GM19463 (cell line): ENCODE results near the gene EMILIN1.
"Not testable (repeated sequence)": the region's sequence is repeated elsewhere in the genome, so short reads cannot be mapped to it uniquely, and the experiment has no call there.

Source experiments
- ATAC-seq: cut with Tn5 transposase; IDR thresholded peaks from one replicate; pipeline ENCODE4 v1.9.1; 2021; ENCODE audit warnings: mild to moderate bottlenecking, moderate library complexity; ENCODE audit not compliant: unreplicated experiment

Gene EMILIN1

DNA sequence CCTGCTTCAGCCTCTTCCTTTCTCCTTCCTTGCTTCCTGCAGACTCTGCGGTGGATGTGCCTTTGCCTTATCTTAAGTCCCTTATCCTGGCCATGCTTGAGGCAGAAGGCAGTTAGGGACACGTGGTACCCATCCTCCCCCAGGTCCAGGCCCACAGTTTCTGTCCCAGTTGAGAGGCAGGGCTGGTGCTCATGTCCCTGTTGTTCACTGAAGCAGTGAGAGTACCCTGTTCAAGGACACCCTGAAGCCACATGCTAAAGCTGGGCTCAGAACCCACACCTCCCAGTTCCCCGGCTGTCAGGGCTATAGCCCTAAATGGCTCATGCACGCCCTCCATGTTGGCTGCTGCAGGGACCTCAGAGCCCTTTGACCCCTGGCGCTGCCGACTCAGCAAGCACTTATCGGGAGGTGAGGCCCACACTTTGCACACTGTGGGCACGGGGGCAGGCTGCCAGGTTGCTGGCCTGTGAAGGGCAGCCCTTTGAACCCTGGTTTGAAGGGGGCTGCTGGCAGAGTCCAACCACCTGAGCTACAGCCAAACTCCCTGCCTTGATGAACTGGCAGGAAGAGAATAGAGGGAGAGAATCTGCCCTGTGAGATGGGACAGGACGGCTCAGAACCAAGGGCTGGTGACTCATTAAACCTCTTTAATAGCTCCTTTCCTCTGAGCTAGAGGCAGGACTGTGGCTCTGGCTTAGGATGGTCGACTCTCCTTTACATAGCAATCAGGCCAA is 14.4 kb downstream of the EMILIN1 start:
- no peak for ATAC-seq

DNA sequence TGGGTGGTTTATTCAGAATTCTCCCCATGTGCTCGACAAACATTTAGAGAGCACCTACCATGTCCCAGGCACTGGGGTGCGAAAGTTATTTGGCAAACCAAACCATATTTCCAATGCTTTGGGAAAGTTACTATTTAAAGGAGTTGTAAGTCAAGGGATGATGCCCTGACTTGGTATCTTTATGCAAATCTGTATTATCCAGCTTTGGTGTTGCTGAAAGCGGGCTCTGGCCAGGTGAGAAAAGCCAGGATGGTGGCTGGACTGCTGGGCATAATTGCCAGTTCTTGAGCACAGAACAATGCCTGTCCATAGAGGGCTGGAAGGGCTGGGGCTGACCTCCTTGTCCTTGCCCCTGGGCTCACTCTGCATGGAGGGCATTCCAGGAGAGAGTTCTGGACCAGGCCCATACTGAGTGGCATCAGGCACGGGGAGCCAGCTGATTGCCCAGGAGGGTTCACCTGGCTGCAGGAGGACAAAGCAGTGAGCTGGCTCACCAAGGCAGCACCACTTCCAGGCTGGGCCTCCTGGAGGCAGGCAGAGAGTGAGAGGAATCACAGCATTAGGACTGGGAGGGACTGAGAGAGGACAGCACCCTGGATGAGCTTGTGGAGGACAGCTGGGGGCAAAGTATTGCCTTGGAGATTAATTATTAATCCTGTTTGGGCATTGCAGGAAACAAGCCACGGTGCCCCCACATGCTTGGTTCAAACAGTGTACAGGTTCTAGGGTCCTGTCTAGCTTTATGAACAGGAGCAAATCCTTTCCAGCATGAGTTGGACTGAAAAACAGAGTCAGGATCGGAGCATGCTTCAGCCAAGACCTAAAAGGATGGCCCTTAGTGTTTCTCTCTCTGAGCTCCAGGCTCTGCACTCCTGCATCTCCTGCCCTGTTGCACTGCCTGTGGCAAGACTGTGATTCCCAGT is 15.3 kb downstream of the EMILIN1 start:
- ATAC-seq: no peak

DNA sequence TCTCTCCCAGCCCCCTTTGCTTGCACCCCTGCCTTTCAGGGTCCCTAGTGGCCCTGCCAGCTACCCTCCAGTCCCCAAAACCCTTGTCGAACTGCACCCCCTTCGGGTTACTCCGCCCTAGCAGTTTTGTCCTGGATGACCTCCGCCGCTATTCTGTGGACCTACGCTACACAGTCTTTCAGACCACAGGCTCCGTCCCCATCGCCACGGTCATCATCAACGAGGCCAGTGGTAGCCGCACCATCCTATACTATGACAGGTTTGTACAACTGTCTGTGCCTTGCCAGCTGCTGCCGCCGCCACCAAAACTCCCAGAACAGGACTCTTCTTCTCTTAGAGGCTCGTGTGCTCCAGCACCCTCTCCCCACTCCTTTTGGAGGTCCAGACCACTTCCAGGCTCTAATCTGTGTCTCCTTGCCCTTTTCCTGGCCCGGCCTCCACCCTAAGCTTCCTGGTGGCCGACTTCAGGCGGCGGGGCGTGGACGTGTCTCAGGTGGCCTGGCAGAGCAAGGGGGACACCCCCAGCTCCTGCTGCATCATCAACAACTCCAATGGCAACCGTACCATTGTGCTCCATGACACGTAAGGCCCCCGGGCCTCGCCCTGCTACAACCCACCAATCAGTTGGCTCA is 16.1 kb downstream of the EMILIN1 start:
- no peak for ATAC-seq

DNA sequence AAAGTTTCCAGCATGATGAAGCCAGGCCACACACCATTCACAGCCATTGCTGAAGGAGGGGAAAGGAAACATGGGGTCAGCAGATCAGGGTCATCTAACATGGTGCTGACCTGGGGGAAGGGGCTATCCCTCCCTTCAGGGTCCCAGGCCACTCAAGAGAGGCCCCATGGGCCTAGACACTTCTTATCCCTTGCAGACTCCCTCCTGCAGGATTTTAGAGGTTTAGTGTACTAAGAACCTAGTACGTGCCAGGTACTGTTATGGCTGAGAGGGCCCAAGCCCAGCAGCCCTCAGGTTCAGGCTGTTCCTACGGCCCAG is 17.0 kb downstream of the EMILIN1 start:
- ATAC-seq: no peak

DNA sequence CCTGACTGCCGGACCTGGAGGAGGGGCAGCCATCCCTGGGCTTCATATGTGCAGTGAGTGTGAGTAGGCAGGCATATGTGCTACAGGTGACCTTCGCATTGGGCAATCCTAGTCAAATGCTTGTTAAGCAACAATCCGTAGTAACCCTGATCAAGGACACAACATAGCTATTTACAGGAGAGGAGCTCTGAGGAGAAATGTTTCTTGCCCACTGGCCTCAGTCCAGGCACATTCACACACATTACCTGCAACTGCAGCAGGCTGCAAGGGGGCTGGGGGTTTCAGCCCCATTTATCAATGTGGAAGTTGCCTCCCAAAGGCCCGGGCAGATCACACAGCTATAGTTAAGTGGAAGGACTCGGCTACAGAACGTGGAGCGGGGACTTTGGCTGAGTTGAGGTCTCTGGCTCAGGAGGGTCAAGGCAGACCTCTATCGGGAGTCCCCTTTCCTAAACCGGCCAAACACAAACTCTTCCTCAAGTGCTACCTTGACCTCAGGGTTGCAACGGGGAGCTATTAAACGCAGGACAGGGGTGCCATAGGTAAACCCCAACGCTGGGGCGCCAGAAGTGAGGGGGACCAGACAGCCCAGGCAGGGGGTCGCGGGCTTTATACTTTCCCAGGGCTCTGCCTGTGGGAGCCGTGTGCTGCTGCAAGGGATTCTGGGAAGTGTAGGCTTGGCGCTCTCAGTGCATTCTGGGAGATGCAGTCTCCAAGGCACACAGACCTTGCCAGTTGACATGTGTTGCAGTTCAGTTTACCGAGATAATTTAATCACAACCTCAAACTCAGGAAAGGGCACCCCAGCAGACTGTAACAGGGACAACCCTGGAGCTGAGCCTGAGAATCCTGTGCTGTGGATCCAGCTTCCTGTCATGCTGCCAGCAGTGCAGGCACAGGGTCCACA is 17.6 kb downstream of the EMILIN1 start:
- ATAC-seq: no peak

DNA sequence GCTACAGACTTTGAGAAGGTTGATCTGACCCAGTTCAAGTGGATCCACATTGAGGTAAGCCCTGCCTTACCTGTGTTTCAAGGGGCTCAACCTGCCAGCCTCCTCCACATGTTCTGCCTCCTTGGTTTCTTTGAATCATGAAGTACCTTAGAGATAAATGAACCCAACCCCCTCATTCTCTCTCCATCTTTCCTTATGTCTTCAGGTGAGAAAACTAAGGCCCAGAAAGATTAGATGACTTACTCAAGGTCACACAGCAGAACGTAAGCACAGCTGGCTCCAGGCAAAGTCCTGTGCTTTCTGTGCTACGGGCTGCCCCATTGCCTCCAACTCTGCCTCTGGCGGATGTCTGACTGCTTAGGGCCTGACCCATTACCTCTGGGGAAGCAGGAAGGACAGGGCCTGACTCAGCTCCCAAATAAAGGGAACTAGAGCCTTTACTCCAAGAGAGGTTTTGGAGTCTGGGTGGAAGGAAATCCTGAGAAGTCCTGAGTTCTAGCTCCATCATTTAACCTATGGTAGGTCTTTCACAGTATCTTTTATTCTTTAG is 18.4 kb downstream of the EMILIN1 start:
- no peak for ATAC-seq

DNA sequence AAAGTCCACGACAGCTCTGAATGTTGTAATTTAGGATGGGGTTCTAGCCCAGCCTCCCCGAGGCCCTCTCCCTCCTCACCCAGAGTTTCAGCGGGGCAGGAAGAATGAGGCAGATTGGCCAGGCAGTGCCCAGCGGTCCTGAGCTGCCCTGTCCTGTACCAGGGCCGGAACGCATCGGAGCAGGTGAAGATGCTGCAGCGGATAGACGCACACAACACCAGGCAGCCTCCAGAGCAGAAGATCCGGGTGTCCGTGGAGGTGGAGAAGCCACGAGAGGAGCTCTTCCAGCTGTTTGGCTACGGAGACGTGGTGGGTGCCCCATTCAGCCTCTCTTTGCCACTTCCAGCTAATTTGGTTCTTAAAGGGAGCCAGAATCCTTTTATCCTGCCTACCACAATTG is 18.9 kb downstream of the EMILIN1 start:
- ATAC-seq: no peak

DNA sequence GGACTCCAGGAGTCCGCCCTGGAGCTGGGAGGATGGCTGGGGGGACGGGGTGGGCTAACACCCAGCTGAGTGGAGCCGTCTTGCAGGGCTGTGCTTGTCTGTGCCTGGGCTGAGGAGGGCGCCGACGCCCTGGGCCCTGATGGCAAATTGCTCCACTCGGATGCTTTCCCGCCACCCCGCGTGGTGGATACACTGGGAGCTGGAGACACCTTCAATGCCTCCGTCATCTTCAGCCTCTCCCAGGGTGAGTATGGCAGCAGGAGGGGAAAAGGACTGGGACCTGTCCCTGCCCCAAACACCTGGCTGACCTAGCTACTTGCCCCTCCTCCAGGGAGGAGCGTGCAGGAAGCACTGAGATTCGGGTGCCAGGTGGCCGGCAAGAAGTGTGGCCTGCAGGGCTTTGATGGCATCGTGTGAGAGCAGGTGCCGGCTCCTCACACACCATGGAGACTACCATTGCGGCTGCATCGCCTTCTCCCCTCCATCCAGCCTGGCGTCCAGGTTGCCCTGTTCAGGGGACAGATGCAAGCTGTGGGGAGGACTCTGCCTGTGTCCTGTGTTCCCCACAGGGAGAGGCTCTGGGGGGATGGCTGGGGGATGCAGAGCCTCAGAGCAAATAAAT is 21.0 kb downstream of the EMILIN1 start:
- no peak for ATAC-seq

DNA sequence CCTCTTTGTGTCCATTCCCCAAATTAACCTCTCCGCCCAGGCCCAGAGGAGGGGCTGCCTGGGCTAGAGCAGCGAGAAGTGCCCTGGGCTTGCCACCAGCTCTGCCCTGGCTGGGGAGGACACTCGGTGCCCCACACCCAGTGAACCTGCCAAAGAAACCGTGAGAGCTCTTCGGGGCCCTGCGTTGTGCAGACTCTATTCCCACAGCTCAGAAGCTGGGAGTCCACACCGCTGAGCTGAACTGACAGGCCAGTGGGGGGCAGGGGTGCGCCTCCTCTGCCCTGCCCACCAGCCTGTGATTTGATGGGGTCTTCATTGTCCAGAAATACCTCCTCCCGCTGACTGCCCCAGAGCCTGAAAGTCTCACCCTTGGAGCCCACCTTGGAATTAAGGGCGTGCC is 21.6 kb downstream of the EMILIN1 start:
- no peak for ATAC-seq

DNA sequence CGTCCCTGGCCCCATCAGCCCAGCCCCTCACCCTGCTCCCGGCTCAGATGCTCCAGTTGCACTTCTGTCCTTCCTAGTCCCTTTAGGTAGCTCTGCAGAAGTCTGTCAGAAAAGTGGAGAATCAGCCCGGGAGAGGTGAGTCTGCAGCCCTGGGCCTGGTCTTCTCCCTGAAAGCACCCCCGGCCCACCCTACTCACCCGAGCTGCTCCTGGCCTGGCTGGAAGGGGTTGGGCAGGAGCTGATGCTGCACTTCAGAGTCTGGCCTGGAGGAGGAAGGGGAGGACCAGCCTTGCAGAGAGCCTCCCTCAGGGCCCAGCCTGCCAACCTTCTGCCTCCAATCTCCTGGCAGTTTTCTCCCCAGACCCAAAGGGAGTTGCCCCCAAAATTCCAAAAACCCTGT is 23.9 kb downstream of the EMILIN1 start:
- ATAC-seq: no peak

DNA sequence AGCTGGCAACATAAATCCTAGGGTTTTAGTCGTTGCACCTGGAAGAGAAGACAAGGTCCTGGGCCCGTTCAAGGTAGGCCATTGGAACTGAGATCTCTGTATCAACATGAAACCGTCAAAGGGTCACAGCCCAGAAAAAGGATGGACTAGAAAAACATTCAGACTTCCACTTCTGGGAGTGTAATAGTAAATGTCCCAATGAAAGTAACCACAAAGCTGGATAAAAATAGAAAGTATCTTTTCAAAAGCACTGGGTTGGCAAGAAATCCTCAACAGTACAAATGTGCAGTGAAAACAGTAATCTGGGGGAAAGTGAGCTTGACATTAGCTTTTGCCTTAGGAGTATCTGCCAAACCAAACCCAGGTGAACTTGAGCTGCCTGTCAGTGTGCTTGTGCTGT is 27.6 kb downstream of the EMILIN1 start:
- no peak for ATAC-seq

DNA sequence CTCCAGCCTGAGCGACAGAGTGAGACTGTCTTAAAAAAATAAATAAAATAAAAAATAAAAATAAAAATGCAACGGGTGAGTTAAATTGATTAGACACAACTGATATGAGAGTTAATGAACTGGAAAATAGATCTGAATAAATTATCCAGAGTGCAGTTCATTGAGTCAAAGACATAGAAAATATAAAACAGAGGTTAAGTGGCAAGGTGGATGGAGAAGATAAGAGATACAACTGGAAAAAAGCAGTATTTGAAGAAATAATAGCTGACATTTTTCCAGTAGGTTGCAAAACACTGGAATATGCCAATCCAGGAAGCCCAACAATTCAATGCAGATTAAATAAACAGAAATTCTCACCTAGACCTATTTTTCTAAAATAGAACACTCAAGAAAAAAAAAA is 29.8 kb downstream of the EMILIN1 start:
- no peak for ATAC-seq

DNA sequence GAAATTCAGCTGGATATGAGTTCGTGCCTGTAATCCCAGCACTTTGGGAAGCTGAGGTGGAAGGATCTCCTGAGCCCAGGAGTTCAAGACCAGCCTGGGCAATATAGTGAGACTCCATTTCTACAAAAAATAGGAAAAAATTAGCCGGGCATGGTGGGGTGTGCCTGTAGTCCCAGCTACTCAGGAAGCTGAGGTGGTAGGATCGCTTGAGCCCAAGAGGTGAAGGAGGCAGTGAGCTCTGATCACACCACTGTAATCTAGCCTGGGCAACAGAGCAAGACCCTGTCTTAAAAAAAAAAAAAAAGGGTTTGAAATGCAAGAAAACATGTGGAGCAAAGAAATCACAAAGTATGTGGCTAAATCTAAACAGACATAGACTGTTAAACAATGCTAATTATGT is 30.7 kb downstream of the EMILIN1 start:
- ATAC-seq: no peak

DNA sequence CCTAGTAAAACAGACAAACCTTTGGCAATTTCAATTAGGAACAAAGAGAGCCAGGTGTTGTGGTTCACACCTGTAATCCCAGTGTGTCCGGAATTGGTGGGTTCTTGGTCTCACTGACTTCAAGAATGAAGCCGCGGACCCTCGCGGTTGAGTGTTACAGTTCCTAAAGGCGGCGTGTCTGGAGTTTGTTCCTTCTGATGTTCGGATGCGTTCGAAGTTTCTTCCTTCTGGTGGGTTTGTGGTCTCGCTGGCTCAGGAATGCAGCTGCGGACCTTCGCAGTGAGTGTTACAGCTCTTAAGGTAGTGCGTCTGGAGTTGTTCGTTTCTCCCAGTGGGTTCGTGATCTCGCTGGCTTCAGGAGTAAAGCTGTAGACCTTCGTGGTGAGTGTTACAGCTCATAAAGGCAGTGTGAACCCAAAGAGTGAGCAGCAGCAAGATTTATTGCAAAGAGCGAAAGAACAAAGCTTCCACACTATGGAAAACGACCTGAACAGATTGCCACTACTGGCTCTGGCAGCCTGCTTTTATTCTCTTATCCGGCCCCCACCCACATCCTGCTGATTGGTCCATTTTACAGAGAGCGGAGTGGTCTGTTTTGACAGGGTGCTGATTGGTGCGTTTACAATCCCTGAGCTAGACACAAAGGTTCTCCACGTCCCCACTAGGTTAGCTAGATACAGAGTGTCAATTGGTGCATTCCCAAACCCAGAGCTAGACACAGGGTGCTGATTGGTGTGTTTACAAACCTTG is 32.4 kb downstream of the EMILIN1 start:
- ATAC-seq: not testable (repeated sequence)

DNA sequence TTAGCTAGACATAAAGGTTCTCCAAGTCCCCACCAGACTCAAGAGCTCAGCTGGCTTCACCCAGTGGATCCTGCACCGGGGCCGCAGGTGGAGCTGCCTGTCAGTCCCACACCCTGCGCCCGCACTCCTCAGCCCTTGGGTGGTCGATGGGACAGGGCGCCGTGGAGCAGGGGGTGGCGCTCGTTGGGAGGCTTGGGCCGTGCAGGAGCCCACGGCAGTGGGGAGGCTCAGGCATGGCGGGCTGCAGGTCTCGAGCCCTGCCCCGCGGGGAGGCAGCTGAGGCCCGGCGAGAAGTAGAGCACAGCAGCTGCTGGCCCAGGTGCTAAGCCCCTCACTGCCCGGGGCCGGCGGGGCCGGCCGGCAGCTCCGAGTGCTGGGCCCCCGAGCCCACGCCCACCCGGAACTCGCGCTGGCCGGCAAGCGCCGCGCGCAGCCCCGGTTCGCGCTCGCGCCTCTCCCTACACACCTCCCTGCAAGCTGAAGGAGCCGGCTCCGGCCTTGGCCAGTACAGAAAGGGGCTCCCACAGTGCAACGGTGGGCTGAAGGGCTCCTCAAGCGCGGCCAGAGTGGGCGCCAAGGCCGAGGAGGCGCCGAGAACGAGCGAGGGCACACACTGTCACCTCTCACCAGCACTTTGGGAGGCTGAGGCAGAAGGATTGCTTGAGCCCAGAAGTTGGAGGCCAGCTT is 33.1 kb downstream of the EMILIN1 start:
- ATAC-seq: not testable (repeated sequence)

DNA sequence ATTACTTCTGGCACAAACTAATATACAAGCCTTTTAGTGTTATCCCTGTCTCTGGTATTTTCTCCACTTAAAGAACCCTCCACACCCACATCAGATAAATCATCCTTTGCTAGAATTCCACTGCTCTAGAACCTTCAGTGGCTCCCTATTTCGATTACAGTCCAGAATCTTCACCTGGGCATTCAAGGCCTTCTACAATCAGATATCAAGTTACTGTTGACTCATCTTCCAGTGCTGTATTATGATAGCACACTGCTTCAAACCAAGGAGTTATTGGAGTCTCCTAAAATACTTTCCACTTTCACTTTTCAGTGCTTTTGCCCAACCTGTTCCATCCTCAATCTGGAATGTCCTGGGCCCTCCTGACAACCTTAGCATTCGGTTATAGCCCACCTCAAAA is 37.1 kb downstream of the EMILIN1 start:
- ATAC-seq: no peak

DNA sequence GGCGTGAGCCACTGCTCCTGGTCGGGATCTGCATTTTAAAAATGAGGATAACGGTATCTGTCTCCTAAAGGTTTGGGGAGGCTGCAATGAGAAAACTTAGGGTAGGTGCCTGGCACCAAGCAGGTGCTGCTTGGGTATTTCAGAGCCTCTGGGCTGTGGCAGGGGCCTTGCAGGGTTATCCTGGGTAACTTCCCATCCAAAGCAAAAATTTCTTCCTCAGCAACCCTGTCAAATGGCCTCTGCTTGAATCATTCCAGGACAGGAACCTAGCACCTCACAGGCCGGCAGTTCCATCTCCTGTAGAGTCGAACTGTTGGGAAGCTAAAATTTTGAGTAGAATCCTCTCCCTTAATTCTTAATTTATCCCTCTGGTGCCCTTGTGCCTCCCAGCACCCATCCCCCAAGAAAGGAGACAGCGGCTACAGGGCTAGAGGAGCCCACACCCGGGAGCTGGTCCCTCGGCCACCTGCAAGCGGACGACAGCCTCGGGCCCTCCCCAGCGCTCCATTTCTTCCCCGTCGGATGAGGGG is 39.6 kb downstream of the EMILIN1 start:
- no peak for ATAC-seq

DNA sequence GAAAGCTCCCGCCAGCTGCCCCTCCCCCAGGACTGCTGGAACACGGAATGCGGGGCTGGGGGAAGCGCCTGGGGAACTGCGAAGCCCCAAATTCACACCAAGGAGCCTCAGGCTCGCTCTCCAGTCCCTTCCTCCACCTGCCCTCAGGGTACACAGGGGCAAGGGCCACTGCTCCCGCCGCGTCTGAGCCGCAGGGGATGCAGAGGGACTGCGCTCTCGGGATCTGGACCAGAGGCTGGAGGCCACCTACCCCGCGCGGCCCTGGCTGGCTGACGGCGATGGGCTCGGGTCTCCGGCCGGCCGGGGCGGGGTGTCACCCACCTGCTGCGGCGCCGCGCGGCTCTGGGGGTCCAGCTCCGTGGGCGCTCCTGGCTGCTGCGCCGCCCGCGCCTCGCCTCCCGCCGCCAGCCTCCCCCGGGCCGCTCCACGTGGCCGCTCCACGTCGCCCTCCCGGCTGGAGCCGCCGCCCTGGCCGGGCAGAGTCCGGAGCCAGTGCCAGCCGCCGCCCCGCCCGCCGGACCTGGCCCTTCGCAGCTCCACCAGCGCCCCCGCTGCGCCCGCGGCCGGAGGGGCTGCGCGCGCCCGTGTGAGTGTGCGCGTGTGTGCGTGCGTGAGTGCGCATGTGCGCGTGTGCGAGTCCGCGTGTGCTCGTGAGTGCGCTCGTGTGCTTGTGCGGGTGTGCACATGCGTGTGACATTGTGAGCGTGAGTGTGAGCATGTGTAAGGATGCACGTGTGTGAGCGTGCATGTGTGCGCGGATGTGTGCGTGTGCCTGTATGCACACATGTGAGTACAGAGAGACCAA is 40.3 kb downstream of the EMILIN1 start, which contains the start of gene CGREF1:
TSS of gene CGREF1 (minus strand) at position 604 of the 805 bp plus-strand sequence. CDS start 14,762 bp downstream, outside the sequence.
- no peak for ATAC-seq
